GM23338 (cell line): ENCODE measurements around the gene DAAM2. TPM values are rescaled to one million over a fixed set of nuclear protein-coding genes. Genes with fewer than 3 reads are reported as not detected.
A peak's percentile ranks its signal among the peaks of the same experiment; 100 is the strongest.

ENCODE experiments used
- ATAC-seq: fragments of 200-7000 bp; cut with Tn5 transposase; 3 replicates; pipeline ENCODE4 v1.9.1; 2020
- DNase-seq: peaks from one replicate; pipeline ENCODE4 v3.0.0-alpha.2; 2015; ENCODE audit warnings: low spot score
- H2AFZ ChIP-seq: fragments of 200-600 bp; sonication (generic); 2 replicates; pipeline ENCODE4 v1.8.0; 2016; ENCODE audit warnings: antibody characterized with exemption, mild to moderate bottlenecking, moderate library complexity
- H3F3A ChIP-seq: fragments of 200-600 bp; sonication (generic); replicated peaks from 2 replicates; pipeline ENCODE4 v1.8.0; 2017; ENCODE audit warnings: antibody characterized with exemption, mixed run types, low read depth
- H3K27ac ChIP-seq: fragments of 200-600 bp; sonication (generic); 2 replicates; pipeline ENCODE4 v1.6.1; 2016; ENCODE audit warnings: low read depth
- H3K27me3 ChIP-seq: fragments of 200-600 bp; sonication (generic); 2 replicates; pipeline ENCODE4 v1.8.0; 2016; ENCODE audit warnings: mild to moderate bottlenecking, mixed run types, moderate library complexity; ENCODE audit not compliant: insufficient read depth
- H3K36me3 ChIP-seq: fragments of 200-600 bp; sonication (generic); 2 replicates; pipeline ENCODE4 v1.8.0; 2016; ENCODE audit warnings: mild to moderate bottlenecking; ENCODE audit not compliant: insufficient read depth
- H3K4me1 ChIP-seq: fragments of 200-600 bp; sonication (generic); 2 replicates; pipeline ENCODE4 v1.8.0; 2016; ENCODE audit warnings: mild to moderate bottlenecking, moderate library complexity; ENCODE audit not compliant: insufficient read depth
- H3K4me2 ChIP-seq: fragments of 200-600 bp; sonication (generic); 2 replicates; pipeline ENCODE4 v1.7.1; 2017; ENCODE audit warnings: mixed run types
- H3K4me3 ChIP-seq: fragments of 200-600 bp; sonication (generic); 2 replicates; pipeline ENCODE4 v1.6.1; 2016; ENCODE audit warnings: mixed run types
- H3K79me2 ChIP-seq: fragments of 200-600 bp; sonication (generic); replicated peaks from 2 replicates; pipeline ENCODE4 v1.8.0; 2017; ENCODE audit warnings: mild to moderate bottlenecking; ENCODE audit not compliant: insufficient read depth
- H3K9me2 ChIP-seq: fragments of 200-600 bp; sonication (generic); 2 replicates; pipeline ENCODE4 v1.8.0; 2017; ENCODE audit not compliant: insufficient read depth
- H4K20me1 ChIP-seq: fragments of 200-600 bp; sonication (generic); replicated peaks from 2 replicates; pipeline ENCODE4 v1.8.0; 2017; ENCODE audit warnings: mild to moderate bottlenecking; ENCODE audit not compliant: insufficient read depth
- H3K27ac Mint-ChIP-seq: 2 replicates; pipeline ENCODE4 v1.8.0; 2020; ENCODE audit warnings: inconsistent platforms, mild to moderate bottlenecking, moderate library complexity, mixed read lengths
- H3K27me3 Mint-ChIP-seq: 3 replicates; pipeline ENCODE4 v1.8.0; 2022; ENCODE audit warnings: low read depth, mild to moderate bottlenecking, moderate library complexity, mixed read lengths, inconsistent platforms; ENCODE audit not compliant: insufficient read depth, poor library complexity
- H3K36me3 Mint-ChIP-seq: 3 replicates; pipeline ENCODE4 v1.8.0; 2021; ENCODE audit warnings: low read depth, mild to moderate bottlenecking, inconsistent platforms, moderate library complexity, mixed read lengths
- H3K4me1 Mint-ChIP-seq: 3 replicates; pipeline ENCODE4 v1.8.0; 2020; ENCODE audit warnings: mild to moderate bottlenecking, inconsistent platforms, mixed read lengths
- H3K4me3 Mint-ChIP-seq: 3 replicates; pipeline ENCODE4 v1.8.0; 2021; ENCODE audit warnings: moderate library complexity, mild to moderate bottlenecking, inconsistent platforms, mixed read lengths
- H3K9me3 Mint-ChIP-seq: 3 replicates; pipeline ENCODE4 v1.8.0; 2020; ENCODE audit warnings: moderate library complexity, mild to moderate bottlenecking, inconsistent platforms, mixed read lengths
- CTCF ChIP-seq, 2 experiments: fragments of 200-600 bp in 1 of 2; sonication (generic) in 1 of 2; conservative IDR thresholded peaks; 2 replicates each; pipeline versions ENCODE4 v1.5.1 to v1.6.1; 2016 to 2017; ENCODE audit warnings: antibody characterized with exemption in 2 of 2, low read depth in 2 of 2, mild to moderate bottlenecking in 2 of 2, moderate library complexity in 1 of 2
- EZH2 ChIP-seq: fragments of 200-600 bp; sonication (generic); IDR thresholded peaks from one replicate; pipeline ENCODE4 v1.8.0; 2017; ENCODE audit warnings: antibody characterized with exemption, mild to moderate bottlenecking, low read depth; ENCODE audit not compliant: unreplicated experiment
- EZH2phosphoT487 ChIP-seq: fragments of 200-600 bp; sonication (generic); IDR thresholded peaks from one replicate; pipeline ENCODE4 v1.8.1; 2018; ENCODE audit warnings: antibody characterized with exemption; ENCODE audit not compliant: unreplicated experiment
- JUNB ChIP-seq: IDR thresholded peaks from one replicate; pipeline ENCODE4 v1.6.1; 2016; ENCODE audit warnings: antibody characterized with exemption; ENCODE audit not compliant: unreplicated experiment
- STAT1 ChIP-seq: IDR thresholded peaks from one replicate; pipeline ENCODE4 v1.6.1; 2016; ENCODE audit warnings: antibody characterized with exemption; ENCODE audit not compliant: unreplicated experiment
- ZNF331 ChIP-seq: fragments of 250-450 bp; sonication (Bioruptor Pico); IDR thresholded peaks from 2 replicates; pipeline ENCODE4 v1.5.0; 2020; ENCODE audit warnings: low read depth, mild to moderate bottlenecking, moderate library complexity
- ZNF462 ChIP-seq: fragments of 250-450 bp; sonication (Bioruptor Pico); IDR thresholded peaks from 2 replicates; pipeline ENCODE4 v1.5.0; 2020; ENCODE audit warnings: mild to moderate bottlenecking, moderate library complexity
- polyA plus RNA-seq: library from polyadenylated mRNA; unstranded; fragments of >200 nt; fragmentation: Nextera tagmentation; extraction: Ambion mirVana; gene quantifications from 2 replicates; pipeline ENCODE4 v1.2.1, GENCODE V29; 2016
- total RNA-seq: library from RNA; depleted of rRNA; stranded (reverse); fragments of >200 nt; shearing (Covaris generic); gene quantifications from 2 replicates; pipeline ENCODE4 v1.2.3, GENCODE V29; 2014

The DAAM2 gene
- total and polyA plus RNA-seq, 2 experiments from 2014 or later, result 1.4 to 4.9 TPM

- Histone ChIP-seq H3K27ac (no peak overlapping the region), H3K27me3 (no peaks in the 10 kb centered on the region), H3K4me3 (no peak overlapping the region), H3K4me1 (peaks cover 12% of the 10 kb centered on the region; the same call in 1 of the 2 replicates), H3K36me3 (no peaks in the 10 kb centered on the region), H3K79me2 (no peaks in the 10 kb centered on the region), H3K9me2 (0 out of 2 replicates have a peak, but pooled peaks cover 11% of the 10 kb centered on the region), H4K20me1 (no peaks in the 10 kb centered on the region), H3F3A (no peaks in the 10 kb centered on the region), H3K4me2 (no peak overlapping the region), H2AFZ (no peak overlapping the region)
- no peak for ATAC-seq
- peaks cover 7% of the 10 kb centered on the region; the same call in 2 of the 3 replicates for H3K36me3 Mint-ChIP-seq
- TF ChIP-seq EZH2, result no peak
- H3K9me3 Mint-ChIP-seq, result no peaks in the 10 kb centered on the region; the same call in 1 of the 3 replicates
- no peak overlapping the region for H3K27ac Mint-ChIP-seq
- DNase-seq, result no peak
- peaks cover 34% of the 10 kb centered on the region for H3K4me1 Mint-ChIP-seq
- H3K27me3 Mint-ChIP-seq, result no peaks in the 10 kb centered on the region
- no peak overlapping the region for H3K4me3 Mint-ChIP-seq
These were observed 20.3 kb downstream of the DAAM2 start for GRCh38 chr6:39812496-39812852.

GRCh38 chr6:39812853-39813533 is 20.8 kb downstream of the DAAM2 start:
- Histone ChIP-seq H3K9me2 (0 out of 2 replicates have a peak, but pooled peaks cover 11% of the 10 kb centered on the region), H3F3A (no peaks in the 10 kb centered on the region), H3K4me2 (no peak overlapping the region), H2AFZ (no peak overlapping the region), H3K27me3 (no peaks in the 10 kb centered on the region), H3K79me2 (no peaks in the 10 kb centered on the region), H3K36me3 (no peaks in the 10 kb centered on the region), H3K27ac (no peak overlapping the region), H3K4me1 (peaks cover 12% of the 10 kb centered on the region; the same call in 1 of the 2 replicates), H3K4me3 (no peak overlapping the region), H4K20me1 (no peaks in the 10 kb centered on the region)
- TF ChIP-seq CTCF (conservative IDR thresholded peaks at IDR 0.05; ENCODE audit: low read depth in 2 of 2), result peak; percentile 7 to 47; a peak in 2 of 4 replicates
- no peak for TF ChIP-seq EZH2
- TF ChIP-seq EZH2phosphoT487, result no peak
- H3K27me3 Mint-ChIP-seq, result no peaks in the 10 kb centered on the region
- no peak overlapping the region for H3K4me3 Mint-ChIP-seq
- ATAC-seq (peak; percentile 38; the same call in 2 of the 3 replicates), DNase-seq (no peak)
- H3K36me3 Mint-ChIP-seq, result peaks cover 7% of the 10 kb centered on the region; the same call in 2 of the 3 replicates
- H3K4me1 Mint-ChIP-seq, result peaks cover 34% of the 10 kb centered on the region
- H3K9me3 Mint-ChIP-seq, result no peaks in the 10 kb centered on the region; the same call in 1 of the 3 replicates
- H3K27ac Mint-ChIP-seq, result no peak overlapping the region

- Mint-ChIP-seq H3K36me3 (peaks cover 7% of the 10 kb centered on the region; the same call in 2 of the 3 replicates), H3K4me1 (peaks cover 25% of the 10 kb centered on the region), H3K9me3 (no peaks in the 10 kb centered on the region; the same call in 1 of the 3 replicates), H3K4me3 (no peak overlapping the region), H3K27ac (no peak overlapping the region), H3K27me3 (no peaks in the 10 kb centered on the region)
- H3K4me1 ChIP-seq, result peaks cover 5% of the 10 kb centered on the region; the same call in 1 of the 2 replicates
- H3K27me3 ChIP-seq, result no peaks in the 10 kb centered on the region
- DNase-seq (no peak), ATAC-seq (no peak)
- H4K20me1 ChIP-seq, result no peaks in the 10 kb centered on the region
- H3F3A ChIP-seq, result no peaks in the 10 kb centered on the region
- 0 out of 2 replicates have a peak, but pooled peaks cover 11% of the 10 kb centered on the region for H3K9me2 ChIP-seq
- H3K79me2 ChIP-seq, result no peaks in the 10 kb centered on the region
- no peak overlapping the region for H2AFZ ChIP-seq
- no peak overlapping the region for H3K4me2 ChIP-seq
- no peak overlapping the region for H3K27ac ChIP-seq
- no peaks in the 10 kb centered on the region for H3K36me3 ChIP-seq
- no peak overlapping the region for H3K4me3 ChIP-seq
- TF ChIP-seq ZNF331 (CRISPR knock-in tag) (no peak), JUNB (no peak), EZH2phosphoT487 (no peak), ZNF462 (CRISPR knock-in tag) (no peak), STAT1 (no peak)
These were observed 22.1 kb downstream of the DAAM2 start for GRCh38 chr6:39814236-39814635.
